Measurements from ENCODE around the gene CDK5RAP3. TPM values are rescaled to one million over a fixed set of nuclear protein-coding genes. Genes with fewer than 3 reads are reported as not detected.
A peak's percentile ranks its signal among the peaks of the same experiment; 100 is the strongest.

Gene CDK5RAP3
- total RNA-seq, 1 experiment from 2014 or later, result 128 TPM

- CTCF ChIA-PET, result interaction anchor here (0.6 to 3.1 kb wide), 13 partner anchors 8 to 155 kb away, joined by 3 to 25 read pairs (median 6); partner anchors contain the start of genes CDK5RAP3, PNPO and SCRN2
- DNase-seq (ENCODE audit: low spot score), result peak; percentile 35
- Mint-ChIP-seq H3K27ac (no peak overlapping the region; the same call in 1 of the 2 replicates), H3K36me3 (no peaks in the 10 kb centered on the region), H3K4me1 (peaks cover 51% of the 10 kb centered on the region), H3K4me3 (no peak overlapping the region), H3K9me3 (no peaks in the 10 kb centered on the region), H3K27me3 (ENCODE audit: low read depth) (no peaks in the 10 kb centered on the region)
- POLR2A ChIA-PET, result interaction anchor here (0.9 kb wide), 1 partner anchor 9 kb away, joined by 3 read pairs; no protein-coding TSS in a partner anchor
- ATAC-seq, result peak; percentile 50
- no peak for TF ChIP-seq GTF2I (CRISPR knock-in tag; conservative IDR thresholded peaks at IDR 0.05)
- TF ChIP-seq ZNF423 (CRISPR knock-in tag; IDR thresholded peaks at IDR 0.05), result peak; percentile 89
- TF ChIP-seq CREB1 (CRISPR knock-in tag; IDR thresholded peaks at IDR 0.05), result no peak
- no peak for TF ChIP-seq SMAD4 (CRISPR knock-in tag; IDR thresholded peaks at IDR 0.05)
- no peak for TF ChIP-seq NR3C1 (CRISPR knock-in tag; conservative IDR thresholded peaks at IDR 0.05; ENCODE audit: low read depth)
- no peak for TF ChIP-seq SP1 (CRISPR knock-in tag; conservative IDR thresholded peaks at IDR 0.05)
- TF ChIP-seq, protein P1, sequence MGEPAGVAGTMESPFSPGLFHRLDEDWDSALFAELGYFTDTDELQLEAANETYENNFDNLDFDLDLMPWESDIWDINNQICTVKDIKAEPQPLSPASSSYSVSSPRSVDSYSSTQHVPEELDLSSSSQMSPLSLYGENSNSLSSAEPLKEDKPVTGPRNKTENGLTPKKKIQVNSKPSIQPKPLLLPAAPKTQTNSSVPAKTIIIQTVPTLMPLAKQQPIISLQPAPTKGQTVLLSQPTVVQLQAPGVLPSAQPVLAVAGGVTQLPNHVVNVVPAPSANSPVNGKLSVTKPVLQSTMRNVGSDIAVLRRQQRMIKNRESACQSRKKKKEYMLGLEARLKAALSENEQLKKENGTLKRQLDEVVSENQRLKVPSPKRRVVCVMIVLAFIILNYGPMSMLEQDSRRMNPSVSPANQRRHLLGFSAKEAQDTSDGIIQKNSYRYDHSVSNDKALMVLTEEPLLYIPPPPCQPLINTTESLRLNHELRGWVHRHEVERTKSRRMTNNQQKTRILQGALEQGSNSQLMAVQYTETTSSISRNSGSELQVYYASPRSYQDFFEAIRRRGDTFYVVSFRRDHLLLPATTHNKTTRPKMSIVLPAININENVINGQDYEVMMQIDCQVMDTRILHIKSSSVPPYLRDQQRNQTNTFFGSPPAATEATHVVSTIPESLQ (CRISPR knock-in tag; IDR thresholded peaks at IDR 0.05), result no peak
- no peak for TF ChIP-seq TCF7 (CRISPR knock-in tag; IDR thresholded peaks at IDR 0.05; ENCODE audit: low read depth)
- no peak for TF ChIP-seq STAT6 (CRISPR knock-in tag; conservative IDR thresholded peaks at IDR 0.05; ENCODE audit: low read depth)
- TF ChIP-seq CBFB (CRISPR knock-in tag; IDR thresholded peaks at IDR 0.05; ENCODE audit: low read depth), result no peak
- TF ChIP-seq, protein P2, sequence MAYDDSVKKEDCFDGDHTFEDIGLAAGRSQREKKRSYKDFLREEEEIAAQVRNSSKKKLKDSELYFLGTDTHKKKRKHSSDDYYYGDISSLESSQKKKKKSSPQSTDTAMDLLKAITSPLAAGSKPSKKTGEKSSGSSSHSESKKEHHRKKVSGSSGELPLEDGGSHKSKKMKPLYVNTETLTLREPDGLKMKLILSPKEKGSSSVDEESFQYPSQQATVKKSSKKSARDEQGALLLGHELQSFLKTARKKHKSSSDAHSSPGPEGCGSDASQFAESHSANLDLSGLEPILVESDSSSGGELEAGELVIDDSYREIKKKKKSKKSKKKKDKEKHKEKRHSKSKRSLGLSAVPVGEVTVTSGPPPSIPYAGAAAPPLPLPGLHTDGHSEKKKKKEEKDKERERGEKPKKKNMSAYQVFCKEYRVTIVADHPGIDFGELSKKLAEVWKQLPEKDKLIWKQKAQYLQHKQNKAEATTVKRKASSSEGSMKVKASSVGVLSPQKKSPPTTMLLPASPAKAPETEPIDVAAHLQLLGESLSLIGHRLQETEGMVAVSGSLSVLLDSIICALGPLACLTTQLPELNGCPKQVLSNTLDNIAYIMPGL (CRISPR knock-in tag; IDR thresholded peaks at IDR 0.05), result 0 out of 2 replicates have a peak, but pooled peaks have one; percentile 18
- TF ChIP-seq, protein P3, sequence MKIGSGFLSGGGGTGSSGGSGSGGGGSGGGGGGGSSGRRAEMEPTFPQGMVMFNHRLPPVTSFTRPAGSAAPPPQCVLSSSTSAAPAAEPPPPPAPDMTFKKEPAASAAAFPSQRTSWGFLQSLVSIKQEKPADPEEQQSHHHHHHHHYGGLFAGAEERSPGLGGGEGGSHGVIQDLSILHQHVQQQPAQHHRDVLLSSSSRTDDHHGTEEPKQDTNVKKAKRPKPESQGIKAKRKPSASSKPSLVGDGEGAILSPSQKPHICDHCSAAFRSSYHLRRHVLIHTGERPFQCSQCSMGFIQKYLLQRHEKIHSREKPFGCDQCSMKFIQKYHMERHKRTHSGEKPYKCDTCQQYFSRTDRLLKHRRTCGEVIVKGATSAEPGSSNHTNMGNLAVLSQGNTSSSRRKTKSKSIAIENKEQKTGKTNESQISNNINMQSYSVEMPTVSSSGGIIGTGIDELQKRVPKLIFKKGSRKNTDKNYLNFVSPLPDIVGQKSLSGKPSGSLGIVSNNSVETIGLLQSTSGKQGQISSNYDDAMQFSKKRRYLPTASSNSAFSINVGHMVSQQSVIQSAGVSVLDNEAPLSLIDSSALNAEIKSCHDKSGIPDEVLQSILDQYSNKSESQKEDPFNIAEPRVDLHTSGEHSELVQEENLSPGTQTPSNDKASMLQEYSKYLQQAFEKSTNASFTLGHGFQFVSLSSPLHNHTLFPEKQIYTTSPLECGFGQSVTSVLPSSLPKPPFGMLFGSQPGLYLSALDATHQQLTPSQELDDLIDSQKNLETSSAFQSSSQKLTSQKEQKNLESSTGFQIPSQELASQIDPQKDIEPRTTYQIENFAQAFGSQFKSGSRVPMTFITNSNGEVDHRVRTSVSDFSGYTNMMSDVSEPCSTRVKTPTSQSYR (CRISPR knock-in tag; IDR thresholded peaks at IDR 0.05), result peak; percentile 76; the same call in 1 of the 2 replicates
- TF ChIP-seq, protein P4, sequence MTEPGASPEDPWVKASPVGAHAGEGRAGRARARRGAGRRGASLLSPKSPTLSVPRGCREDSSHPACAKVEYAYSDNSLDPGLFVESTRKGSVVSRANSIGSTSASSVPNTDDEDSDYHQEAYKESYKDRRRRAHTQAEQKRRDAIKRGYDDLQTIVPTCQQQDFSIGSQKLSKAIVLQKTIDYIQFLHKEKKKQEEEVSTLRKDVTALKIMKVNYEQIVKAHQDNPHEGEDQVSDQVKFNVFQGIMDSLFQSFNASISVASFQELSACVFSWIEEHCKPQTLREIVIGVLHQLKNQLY (CRISPR knock-in tag; IDR thresholded peaks at IDR 0.05), result no peak
Observed at GRCh38 chr17:47995241-47995935, 24.5 kb downstream of the CDK5RAP3 start.

- Mint-ChIP-seq H3K9me3 (no peaks in the 10 kb centered on the region), H3K4me3 (no peak overlapping the region), H3K27ac (no peak overlapping the region), H3K36me3 (no peaks in the 10 kb centered on the region), H3K27me3 (ENCODE audit: low read depth) (no peaks in the 10 kb centered on the region), H3K4me1 (peaks cover 44% of the 10 kb centered on the region)
- ChIA-PET CTCF (interaction anchor here (1.1 to 3.1 kb wide), 7 partner anchors 8 to 148 kb away, joined by 3 to 25 read pairs (median 8); partner anchors contain the start of gene CDK5RAP3), POLR2A (no interaction called here)
- DNase-seq (ENCODE audit: low spot score) (no peak), ATAC-seq (no peak)
- TF ChIP-seq ESRRA (CRISPR knock-in tag; IDR thresholded peaks at IDR 0.05; ENCODE audit: borderline replicate concordance), result no peak
- TF ChIP-seq JUN (CRISPR knock-in tag; IDR thresholded peaks at IDR 0.05), result no peak
- TF ChIP-seq, protein P5, sequence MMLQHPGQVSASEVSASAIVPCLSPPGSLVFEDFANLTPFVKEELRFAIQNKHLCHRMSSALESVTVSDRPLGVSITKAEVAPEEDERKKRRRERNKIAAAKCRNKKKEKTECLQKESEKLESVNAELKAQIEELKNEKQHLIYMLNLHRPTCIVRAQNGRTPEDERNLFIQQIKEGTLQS (CRISPR knock-in tag; conservative IDR thresholded peaks at IDR 0.05), result no peak
- TF ChIP-seq FOXP1 (CRISPR knock-in tag; IDR thresholded peaks at IDR 0.05; ENCODE audit: borderline replicate concordance), result no peak
- no peak for TF ChIP-seq NFYB (CRISPR knock-in tag; conservative IDR thresholded peaks at IDR 0.05; ENCODE audit: low read depth)
- TF ChIP-seq ERG (CRISPR knock-in tag; IDR thresholded peaks at IDR 0.05), result no peak
- TF ChIP-seq GTF2I (CRISPR knock-in tag; conservative IDR thresholded peaks at IDR 0.05), result no peak
- no peak for TF ChIP-seq ATF1 (CRISPR knock-in tag; IDR thresholded peaks at IDR 0.05)
Observed at GRCh38 chr17:47996201-47996600, 25.3 kb downstream of the CDK5RAP3 start.

All from WTC11 (cell line).